Breast epithelium (tissue), 4 donors: ENCODE results near the gene H19. TPM values are rescaled to one million over a fixed set of nuclear protein-coding genes. Genes with fewer than 3 reads are reported as not detected.

Experiments used
- DNase-seq, 2 donors: peaks; one replicate each; pipeline ENCODE4 v3.0.0-alpha.2; 2019; ENCODE audit warnings: low spot score in 2 of 2
- H3K27ac ChIP-seq, 2 donors: fragments of 200-600 bp; sonication (generic) in 1 of 2; one replicate each; pipeline ENCODE4 v1.5.1; 2016 to 2019; ENCODE audit warnings: mild to moderate bottlenecking in 1 of 2
- H3K27me3 ChIP-seq, 2 donors: fragments of 200-600 bp; sonication (generic) in 1 of 2; one replicate each; pipeline versions ENCODE4 v1.5.1 to v1.6.0; 2017 to 2019; ENCODE audit warnings: control low read depth in 1 of 2, mild to moderate bottlenecking in 1 of 2
- H3K36me3 ChIP-seq: fragments of 200-600 bp; one replicate; pipeline ENCODE4 v1.5.1; 2019
- H3K4me1 ChIP-seq, 2 donors: fragments of 200-600 bp; sonication (generic); one replicate each; pipeline ENCODE4 v1.5.1; 2016 to 2019; ENCODE audit warnings: control low read depth in 1 of 2
- H3K4me3 ChIP-seq, 3 donors: fragments of 200-600 bp; sonication (generic); 1 replicate in 2 of 3; 2 replicates in 1 of 3; pipeline ENCODE4 v1.5.1; 2016 to 2019; ENCODE audit warnings: mild to moderate bottlenecking in 3 of 3, moderate library complexity in 2 of 3
- H3K9me3 ChIP-seq, 2 donors: fragments of 200-600 bp; sonication (generic) in 1 of 2; one replicate each; pipeline ENCODE4 v1.5.1; 2016 to 2019; ENCODE audit warnings: control low read depth in 1 of 2
- CTCF ChIP-seq, 3 donors: fragments of 450-650 bp; IDR thresholded peaks; one replicate each; pipeline ENCODE4 v1.5.1; 2016 to 2017; ENCODE audit warnings: antibody characterized with exemption in 3 of 3, mild to moderate bottlenecking in 3 of 3, moderate library complexity in 3 of 3
- POLR2A ChIP-seq: fragments of 450-650 bp; IDR thresholded peaks from one replicate; pipeline ENCODE4 v1.6.1; 2016; ENCODE audit warnings: antibody characterized with exemption, mild to moderate bottlenecking, moderate library complexity
- POLR2AphosphoS5 ChIP-seq, 3 donors: sonication (generic); formaldehyde crosslinking; IDR thresholded peaks; one replicate each; pipeline ENCODE4 v1.6.1; 2017; ENCODE audit warnings: antibody characterized with exemption in 3 of 3
- intact Hi-C: fragments of 100-400 bp; cut with DNase I; formaldehyde crosslinking; loops from one replicate; pipeline ENCODE4 v1.15.1; 2023; ENCODE audit warnings: low total_unique reads
- total RNA-seq, 3 donors: library from RNA; depleted of rRNA; stranded (reverse); fragments of >200 nt; gene quantifications; one replicate each; pipeline ENCODE4 v1.1.0, GENCODE V29; 2016

Gene H19
- total RNA-seq, 3 donors from 2014 or later = 37.0 to 209 (median 39.8) TPM

- TF ChIP-seq POLR2AphosphoS5 (IDR thresholded peaks at IDR 0.05) (no peak), POLR2A (no peak), CTCF (IDR thresholded peaks at IDR 0.05) (no peak)
- no peak for DNase-seq
- no peaks in the 10 kb centered on the region for H3K27me3 ChIP-seq
- H3K4me3 ChIP-seq = no peak overlapping the region
- no peaks in the 10 kb centered on the region for H3K4me1 ChIP-seq
- H3K27ac ChIP-seq = no peak overlapping the region
- no peaks in the 10 kb centered on the region for H3K9me3 ChIP-seq
- no peaks in the 10 kb centered on the region for H3K36me3 ChIP-seq
- intact Hi-C loops = no loop called here
These were observed 39.3 kb downstream of the H19 start for GRCh38 chr11:1958367-1958766.

- TF ChIP-seq POLR2AphosphoS5 (IDR thresholded peaks at IDR 0.05) (no peak), POLR2A (no peak), CTCF (IDR thresholded peaks at IDR 0.05) (no peak)
- intact Hi-C loops = no loop called here
- DNase-seq = peak; percentile 16 to 43
- Histone ChIP-seq H3K9me3 (no peaks in the 10 kb centered on the region), H3K4me3 (no peak overlapping the region), H3K36me3 (no peaks in the 10 kb centered on the region), H3K4me1 (no peaks in the 10 kb centered on the region), H3K27ac (no peak overlapping the region), H3K27me3 (no peaks in the 10 kb centered on the region)
These were observed 44.0 kb downstream of the H19 start for GRCh38 chr11:1953489-1954266.

GRCh38 chr11:1952806-1953482, 44.7 kb downstream of the H19 start:
- TF ChIP-seq CTCF (IDR thresholded peaks at IDR 0.05) = no peak
- TF ChIP-seq POLR2AphosphoS5 (IDR thresholded peaks at IDR 0.05) = no peak
- TF ChIP-seq POLR2A = no peak
- Histone ChIP-seq H3K9me3 (no peaks in the 10 kb centered on the region), H3K27me3 (no peaks in the 10 kb centered on the region), H3K4me3 (no peak overlapping the region), H3K4me1 (no peaks in the 10 kb centered on the region), H3K27ac (no peak overlapping the region), H3K36me3 (no peaks in the 10 kb centered on the region)
- DNase-seq = no peak
- intact Hi-C loops = no loop called here

GRCh38 chr11:1949922-1950321, 47.7 kb downstream of the H19 start:
- no peaks in the 10 kb centered on the region for H3K9me3 ChIP-seq
- H3K27me3 ChIP-seq = no peaks in the 10 kb centered on the region
- no peaks in the 10 kb centered on the region for H3K4me1 ChIP-seq
- H3K4me3 ChIP-seq = no peak overlapping the region
- H3K27ac ChIP-seq = no peak overlapping the region
- no peak for DNase-seq
- TF ChIP-seq CTCF (IDR thresholded peaks at IDR 0.05) (no peak), POLR2A (no peak)
- intact Hi-C loops = loop anchor here (10.0 kb wide), 1 partner anchor 55 kb away; the partner anchor contains the start of gene PRR33
- no peaks in the 10 kb centered on the region for H3K36me3 ChIP-seq

GRCh38 chr11:1949302-1949701, 48.3 kb downstream of the H19 start:
- no peak overlapping the region for H3K27ac ChIP-seq
- H3K27me3 ChIP-seq = no peaks in the 10 kb centered on the region
- no peaks in the 10 kb centered on the region for H3K4me1 ChIP-seq
- no peak for TF ChIP-seq POLR2A
- no peak for TF ChIP-seq POLR2AphosphoS5 (IDR thresholded peaks at IDR 0.05)
- TF ChIP-seq CTCF (IDR thresholded peaks at IDR 0.05) = no peak
- intact Hi-C loops = loop anchor here (10.0 kb wide), 1 partner anchor 55 kb away; the partner anchor contains the start of gene PRR33
- no peak for DNase-seq
- no peaks in the 10 kb centered on the region for H3K9me3 ChIP-seq
- H3K4me3 ChIP-seq = no peak overlapping the region
- H3K36me3 ChIP-seq = no peaks in the 10 kb centered on the region
